Epidermal melanocyte (primary cell): Measurements from ENCODE around the gene PPP4R4.
"Not testable (repeated sequence)": the region's sequence is repeated elsewhere in the genome, so short reads cannot be mapped to it uniquely, and the experiment has no call there.

Source experiments
- DNase-seq: peaks from one replicate; pipeline ENCODE4 v3.0.0; 2011; ENCODE audit warnings: low spot score; ENCODE audit not compliant: insufficient read length

PPP4R4 gene

GRCh38 chr14:94177806-94178205, 3.7 kb downstream of the PPP4R4 start:
- DNase-seq: no peak

- no peak for DNase-seq
These were observed 5.1 kb downstream of the PPP4R4 start for GRCh38 chr14:94179244-94179643.

GRCh38 chr14:94180655-94181271, 6.6 kb downstream of the PPP4R4 start:
- DNase-seq: peak; percentile 42

- no peak for DNase-seq
These were observed 7.7 kb downstream of the PPP4R4 start for GRCh38 chr14:94181835-94182234.

GRCh38 chr14:94192536-94192935, 18.4 kb downstream of the PPP4R4 start:
- no peak for DNase-seq

GRCh38 chr14:94193776-94194175, 19.7 kb downstream of the PPP4R4 start:
- no peak for DNase-seq

GRCh38 chr14:94196057-94196456, 21.9 kb downstream of the PPP4R4 start:
- no peak for DNase-seq

GRCh38 chr14:94203473-94204210, 29.5 kb downstream of the PPP4R4 start:
- no peak for DNase-seq

GRCh38 chr14:94213021-94213420, 38.9 kb downstream of the PPP4R4 start:
- no peak for DNase-seq

GRCh38 chr14:94213741-94214140, 39.6 kb downstream of the PPP4R4 start:
- DNase-seq: no peak

GRCh38 chr14:94217116-94217515, 43.0 kb downstream of the PPP4R4 start:
- no peak for DNase-seq

GRCh38 chr14:94218198-94218886, 44.2 kb downstream of the PPP4R4 start:
- DNase-seq: not testable (repeated sequence)

GRCh38 chr14:94224040-94224439, 49.9 kb downstream of the PPP4R4 start:
- DNase-seq: no peak

GRCh38 chr14:94225460-94226378, 51.6 kb downstream of the PPP4R4 start:
- DNase-seq: no peak

- peak; percentile 16 for DNase-seq
These were observed 52.9 kb downstream of the PPP4R4 start for GRCh38 chr14:94227029-94227428.

GRCh38 chr14:94237046-94237445, 62.9 kb downstream of the PPP4R4 start:
- no peak for DNase-seq

- DNase-seq: no peak
These were observed 63.9 kb downstream of the PPP4R4 start for GRCh38 chr14:94237983-94238382.

- DNase-seq: no peak
These were observed 65.3 kb downstream of the PPP4R4 start for GRCh38 chr14:94239406-94239805.

- DNase-seq: no peak
These were observed 70.1 kb downstream of the PPP4R4 start for GRCh38 chr14:94244182-94244581.

GRCh38 chr14:94264195-94264594, 90.1 kb downstream of the PPP4R4 start:
- DNase-seq: not testable (repeated sequence)

GRCh38 chr14:94267352-94267751, 93.2 kb downstream of the PPP4R4 start:
- DNase-seq: no peak
